Heart left ventricle (tissue), 16 donors: ENCODE results near the gene CPLX1. TPM values are rescaled to one million over a fixed set of nuclear protein-coding genes. Genes with fewer than 3 reads are reported as not detected.

Source experiments
- ATAC-seq, 4 donors: fragments of 200-7000 bp; cut with Tn5 transposase; one replicate each; pipeline ENCODE4 v1.9.1; 2020 to 2022; ENCODE audit warnings: moderate library complexity in 4 of 4, mild to moderate bottlenecking in 3 of 4, moderate number of reproducible peaks in 1 of 4
- DNase-seq, 5 donors: peaks; one replicate each; pipeline ENCODE4 v3.0.0-alpha.2; 2020
- H3K27ac ChIP-seq, 12 donors: fragments of 200-600 bp; sonication (generic) in 4 of 12; one replicate each; pipeline versions ENCODE4 v1.5.0 to v1.8.0; 2016 to 2022; ENCODE audit warnings: mild to moderate bottlenecking in 2 of 12
- H3K27me3 ChIP-seq, 9 donors: fragments of 200-600 bp; sonication (generic) in 2 of 9; one replicate each; pipeline versions ENCODE4 v1.5.1 to v1.8.0; 2016 to 2022; ENCODE audit warnings: mild to moderate bottlenecking in 3 of 9
- H3K36me3 ChIP-seq, 9 donors: fragments of 200-600 bp; sonication (generic) in 2 of 9; one replicate each; pipeline versions ENCODE4 v1.5.0 to v1.8.0; 2018 to 2022; ENCODE audit warnings: mild to moderate bottlenecking in 2 of 9
- H3K4me1 ChIP-seq, 12 donors: fragments of 200-600 bp; sonication (generic) in 4 of 12; one replicate each; pipeline versions ENCODE4 v1.5.0 to v1.8.0; 2016 to 2022; ENCODE audit warnings: mild to moderate bottlenecking in 3 of 12
- H3K4me3 ChIP-seq, 12 donors: fragments of 200-600 bp; sonication (generic) in 4 of 12; one replicate each; pipeline versions ENCODE4 v1.5.0 to v1.8.0; 2017 to 2022; ENCODE audit warnings: mild to moderate bottlenecking in 9 of 12, moderate library complexity in 4 of 12
- H3K9me3 ChIP-seq, 12 donors: fragments of 200-600 bp; sonication (generic) in 4 of 12; one replicate each; pipeline versions ENCODE4 v1.5.0 to v1.8.0; 2016 to 2022; ENCODE audit warnings: mild to moderate bottlenecking in 1 of 12
- CTCF ChIP-seq, 12 donors: fragments of 200-600 bp; sonication (generic) in 4 of 12; IDR thresholded peaks; one replicate each; pipeline versions ENCODE4 v1.5.0 to v1.8.0; 2018 to 2022; ENCODE audit warnings: antibody characterized with exemption in 12 of 12, mild to moderate bottlenecking in 5 of 12
- POLR2A ChIP-seq, 2 donors: fragments of 450-650 bp; IDR thresholded peaks; one replicate each; pipeline ENCODE4 v1.6.1; 2017; ENCODE audit warnings: antibody characterized with exemption in 2 of 2, mild to moderate bottlenecking in 2 of 2, moderate library complexity in 2 of 2
- WGBS, 4 donors: extraction: QIAGEN DNeasy Blood & Tissue Kit in 2 of 4; methylation state at CpG; one replicate each; pipeline versions ENCODE4 v1.1.5 to v1.1.7; 2013 to 2018; 5-methylcytosine and 5-hydroxymethylcytosine counted together
- intact Hi-C, 10 donors: fragments of 100-400 bp; cut with DNase I; formaldehyde crosslinking; loops; one replicate each; pipeline versions ENCODE4 v1.11.1 to v1.14.2; 2022
- polyA plus RNA-seq, 2 donors: library from polyadenylated mRNA; stranded (reverse); fragments of 200-250 nt; gene quantifications; one replicate each; pipeline ENCODE4 v1.2.3, GENCODE V29; 2013
- total RNA-seq, 9 donors: library from RNA; depleted of rRNA in 2 of 9; stranded (reverse); fragments of >200 nt in 2 of 9; fragmentation: NEBNext Ultra II Directional in 3 of 9; extraction: Animal tissue kit (Norgen Biotek cat#: 25700) in 3 of 9; gene quantifications; one replicate each; pipeline versions ENCODE4 v1.1.0 to v1.2.4, GENCODE V29; 2016 to 2023
- donor health status: ischemic (EF 13 %, LVEDD 7.1; RV severe dilation, severe dysfunction).
- donor health status: healthy with polysubstance abuse.
- donor health status: DM: no; HTN: yes; CAD: no.
- donor health status: DM: no; HTN: no; CAD: no.
- donor health status: ischemic (EF 25% LVEDD 6.9; RV normal size, moderate dysfunction).
- donor health status: ischemic (EF 25% LVEDD 5.7; RV mildly dilated, moderate dysfunction).
- donor health status: healthy.
- donor health status: DM: yes; HTN: yes; CAD: no.
- donor health status: ischemic (EF 35%, LVEDD 5.7; RV mildly dilated, moderate dysfunction).
- donor health status: nonischemic (EF 11% LVEDD 7.7; RV severe dilation, severe dysfunction).
- donor health status: DM: yes; HTN: yes; CAD: no.
- donor health status: PGD.
- donor health status: ischemic (EF 29% LVEDD 5.4; RV normal size, mild dysfunction).
- donor health status: nonischemic (EF 23%, LVEDD 6.1; RV moderate dilation, normal function).

CPLX1 gene
- total and polyA plus RNA-seq, 11 donors, result 0.75 to 7.0 (median 3.3) TPM

- 69 to 84% (median 79%) methylated on average over 16 of the region's 16 CpGs for WGBS, 4 donors
- peak overlapping the region in 5 of 12 donors; percentile 58 to 77 (median 69) for H3K27ac ChIP-seq
- no peak for ATAC-seq
- H3K9me3 ChIP-seq, result no peaks in the 10 kb centered on the region
- peaks cover 26 to 64% (median 34%) of the 10 kb centered on the region in 9 donors for H3K27me3 ChIP-seq
- intact Hi-C loops, result loop anchor here in 2 of 10 donors (10.0 kb wide), 2 partner anchors 147 to 197 kb away; partner anchors contain the start of genes GAK (in 1 of the 2), IDUA (in 1 of the 2) and TMEM175 (in 1 of the 2)
- no peaks in the 10 kb centered on the region for H3K36me3 ChIP-seq
- peak in 1 of 5 donors; percentile 57 for DNase-seq
- H3K4me3 ChIP-seq, result peak overlapping the region in 1 of 12 donors; percentile 56
- peaks cover 7 to 47% (median 19%) of the 10 kb centered on the region in 12 donors for H3K4me1 ChIP-seq
- TF ChIP-seq CTCF (IDR thresholded peaks at IDR 0.05) (no peak), POLR2A (IDR thresholded peaks at IDR 0.05) (no peak)
These were observed 38.4 kb downstream of the CPLX1 start for GRCh38 chr4:787561-787981.

GRCh38 chr4:786861-787300 is 39.0 kb downstream of the CPLX1 start:
- Histone ChIP-seq H3K4me3 (peak overlapping the region in 11 of 12 donors; percentile 39 to 64 (median 52)), H3K9me3 (no peaks in the 10 kb centered on the region), H3K27me3 (peaks cover 19 to 57% (median 27%) of the 10 kb centered on the region in 9 donors), H3K4me1 (peaks cover 4 to 46% (median 17%) of the 10 kb centered on the region in 12 donors), H3K36me3 (no peaks in the 10 kb centered on the region), H3K27ac (peak overlapping the region in 10 of 12 donors; percentile 3 to 77 (median 56))
- DNase-seq, result peak in 3 of 5 donors; percentile 60 to 76 (median 63)
- TF ChIP-seq CTCF (IDR thresholded peaks at IDR 0.05), result peak in 5 of 12 donors; percentile 5 to 37 (median 31)
- TF ChIP-seq POLR2A (IDR thresholded peaks at IDR 0.05), result peak in 1 of 2 donors; percentile 25
- ATAC-seq, result peak in 1 of 4 donors; percentile 27
- intact Hi-C loops, result loop anchor here in 2 of 10 donors (10.0 kb wide), 2 partner anchors 148 to 198 kb away; partner anchors contain the start of genes GAK (in 1 of the 2), IDUA (in 1 of the 2) and TMEM175 (in 1 of the 2)
- 19 to 46% (median 40%) methylated on average over 14 to 16 of the region's 16 CpGs for WGBS, 4 donors

GRCh38 chr4:786074-786741 is 39.7 kb downstream of the CPLX1 start:
- Histone ChIP-seq H3K4me3 (peak overlapping the region; percentile 27 to 64 (median 50)), H3K27me3 (peaks cover 13 to 50% (median 22%) of the 10 kb centered on the region in 9 donors), H3K27ac (peak overlapping the region in 10 of 12 donors; percentile 3 to 77 (median 56)), H3K36me3 (no peaks in the 10 kb centered on the region), H3K9me3 (no peaks in the 10 kb centered on the region), H3K4me1 (peaks cover 3 to 46% (median 17%) of the 10 kb centered on the region in 12 donors)
- ATAC-seq (no peak), DNase-seq (peak in 1 of 5 donors; percentile 63)
- WGBS, 4 donors, result 2 to 6% (median 4%) methylated on average over 30 to 72 of the region's 72 CpGs
- TF ChIP-seq POLR2A (IDR thresholded peaks at IDR 0.05) (no peak), CTCF (IDR thresholded peaks at IDR 0.05) (no peak)
- intact Hi-C loops, result loop anchor here in 2 of 10 donors (10.0 kb wide), 2 partner anchors 149 to 199 kb away; partner anchors contain the start of genes GAK (in 1 of the 2), IDUA (in 1 of the 2) and TMEM175 (in 1 of the 2)
